Type B pancreatic cell (in vitro differentiated cells): Measurements from ENCODE around the gene NAV2. TPM values are rescaled to one million over a fixed set of nuclear protein-coding genes. Genes with fewer than 3 reads are reported as not detected.

Source experiments
- DNase-seq: peaks from one replicate; pipeline ENCODE4 v3.0.0; 2021; ENCODE audit warnings: mixed read lengths; ENCODE audit not compliant: unreplicated experiment; ENCODE audit errors: extremely low spot score
- H3K27ac Mint-ChIP-seq: 2 replicates; pipeline ENCODE4 v1.8.0; 2021; ENCODE audit warnings: mild to moderate bottlenecking, mixed read lengths
- H3K27me3 Mint-ChIP-seq: 2 replicates; pipeline ENCODE4 v1.8.0; 2021; ENCODE audit warnings: mixed read lengths
- H3K36me3 Mint-ChIP-seq: 2 replicates; pipeline ENCODE4 v1.8.0; 2021; ENCODE audit warnings: mixed read lengths
- H3K4me1 Mint-ChIP-seq: one replicate; pipeline ENCODE4 v1.8.0; 2021; ENCODE audit warnings: mixed read lengths; ENCODE audit not compliant: unreplicated experiment
- H3K4me3 Mint-ChIP-seq: 2 replicates; pipeline ENCODE4 v1.8.0; 2021; ENCODE audit warnings: mild to moderate bottlenecking, mixed read lengths
- H3K9me3 Mint-ChIP-seq: 2 replicates; pipeline ENCODE4 v1.8.0; 2021; ENCODE audit warnings: mixed read lengths
- total RNA-seq: library from RNA; stranded (reverse); gene quantifications from 2 replicates; pipeline ENCODE4 v1.2.1, GENCODE V29; 2021; ENCODE audit warnings: low replicate concordance
- TF ChIP-seq, protein P1 (sequence below): fragments of 200-600 bp; sonication (generic); conservative IDR thresholded peaks from 2 replicates; pipeline ENCODE4 v1.5.0; 2021; ENCODE audit warnings: antibody characterized with exemption, mild to moderate bottlenecking

Gene NAV2
- total RNA-seq, 1 donor from 2014 or later = 54.2 TPM

DNA sequence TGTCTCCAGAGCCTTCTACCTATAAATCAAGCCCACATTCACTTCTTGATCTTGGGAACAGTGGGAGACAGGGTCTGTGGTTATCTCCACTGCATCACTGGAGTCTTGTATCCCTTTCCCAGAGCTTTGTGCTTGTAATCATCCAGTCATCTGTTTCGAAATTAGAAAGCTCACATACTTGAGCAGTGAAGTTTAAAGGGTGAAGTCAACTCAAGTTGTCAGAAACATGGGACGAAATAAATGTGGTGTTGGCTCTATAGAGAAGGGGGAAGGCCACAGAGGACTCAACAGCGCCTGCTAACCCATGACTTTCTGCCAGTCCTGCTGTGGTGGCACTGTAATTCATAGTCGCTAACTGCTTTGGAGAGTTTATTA, 250.2 kb downstream of the NAV2 start:
- H3K27ac Mint-ChIP-seq = no peak overlapping the region
- TF ChIP-seq, protein P1, sequence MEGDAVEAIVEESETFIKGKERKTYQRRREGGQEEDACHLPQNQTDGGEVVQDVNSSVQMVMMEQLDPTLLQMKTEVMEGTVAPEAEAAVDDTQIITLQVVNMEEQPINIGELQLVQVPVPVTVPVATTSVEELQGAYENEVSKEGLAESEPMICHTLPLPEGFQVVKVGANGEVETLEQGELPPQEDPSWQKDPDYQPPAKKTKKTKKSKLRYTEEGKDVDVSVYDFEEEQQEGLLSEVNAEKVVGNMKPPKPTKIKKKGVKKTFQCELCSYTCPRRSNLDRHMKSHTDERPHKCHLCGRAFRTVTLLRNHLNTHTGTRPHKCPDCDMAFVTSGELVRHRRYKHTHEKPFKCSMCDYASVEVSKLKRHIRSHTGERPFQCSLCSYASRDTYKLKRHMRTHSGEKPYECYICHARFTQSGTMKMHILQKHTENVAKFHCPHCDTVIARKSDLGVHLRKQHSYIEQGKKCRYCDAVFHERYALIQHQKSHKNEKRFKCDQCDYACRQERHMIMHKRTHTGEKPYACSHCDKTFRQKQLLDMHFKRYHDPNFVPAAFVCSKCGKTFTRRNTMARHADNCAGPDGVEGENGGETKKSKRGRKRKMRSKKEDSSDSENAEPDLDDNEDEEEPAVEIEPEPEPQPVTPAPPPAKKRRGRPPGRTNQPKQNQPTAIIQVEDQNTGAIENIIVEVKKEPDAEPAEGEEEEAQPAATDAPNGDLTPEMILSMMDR = no peak
- H3K4me1 Mint-ChIP-seq = peaks cover 36% of the 10 kb centered on the region
- no peak overlapping the region for H3K4me3 Mint-ChIP-seq
- no peaks in the 10 kb centered on the region for H3K27me3 Mint-ChIP-seq
- no peaks in the 10 kb centered on the region for H3K9me3 Mint-ChIP-seq
- no peak for DNase-seq
- H3K36me3 Mint-ChIP-seq = peaks cover 9% of the 10 kb centered on the region

DNA sequence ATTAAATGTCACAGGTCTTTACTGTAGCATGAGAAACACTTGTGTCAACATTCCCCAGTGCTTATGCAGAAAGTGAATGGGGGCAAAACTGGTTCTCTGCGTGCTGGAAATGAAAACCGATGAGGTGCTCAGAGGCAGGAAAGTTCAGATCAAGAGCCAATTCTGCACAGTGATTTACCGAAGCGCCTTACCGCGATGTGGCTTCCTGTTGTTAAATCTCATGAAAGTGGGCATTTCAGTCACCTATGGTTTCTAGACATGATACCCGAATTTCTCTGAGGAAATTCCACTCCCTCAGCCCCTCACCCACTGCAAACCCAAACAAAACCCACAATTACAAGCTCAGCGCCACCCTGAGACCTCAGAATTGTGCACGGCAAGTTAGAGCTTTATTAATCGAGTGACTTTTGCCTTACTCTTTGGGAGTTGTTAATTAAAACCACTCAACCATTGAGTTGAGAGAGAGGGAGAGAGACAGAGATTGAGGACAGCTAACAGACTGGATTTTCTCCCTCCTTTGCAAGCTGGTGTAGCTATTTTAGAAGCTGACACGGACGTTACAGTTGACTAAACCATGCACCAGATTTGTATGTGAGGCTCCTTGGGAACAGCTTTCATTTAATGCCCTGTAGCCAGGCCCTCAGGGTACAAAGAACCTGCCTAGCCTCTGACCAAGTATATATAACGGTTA, 251.2 kb downstream of the NAV2 start:
- H3K36me3 Mint-ChIP-seq = peaks cover 7% of the 10 kb centered on the region
- H3K4me3 Mint-ChIP-seq = no peak overlapping the region
- H3K27me3 Mint-ChIP-seq = no peaks in the 10 kb centered on the region
- H3K4me1 Mint-ChIP-seq = peaks cover 36% of the 10 kb centered on the region
- H3K27ac Mint-ChIP-seq = no peak overlapping the region
- TF ChIP-seq, protein P1 = no peak
- H3K9me3 Mint-ChIP-seq = no peaks in the 10 kb centered on the region
- no peak for DNase-seq

DNA sequence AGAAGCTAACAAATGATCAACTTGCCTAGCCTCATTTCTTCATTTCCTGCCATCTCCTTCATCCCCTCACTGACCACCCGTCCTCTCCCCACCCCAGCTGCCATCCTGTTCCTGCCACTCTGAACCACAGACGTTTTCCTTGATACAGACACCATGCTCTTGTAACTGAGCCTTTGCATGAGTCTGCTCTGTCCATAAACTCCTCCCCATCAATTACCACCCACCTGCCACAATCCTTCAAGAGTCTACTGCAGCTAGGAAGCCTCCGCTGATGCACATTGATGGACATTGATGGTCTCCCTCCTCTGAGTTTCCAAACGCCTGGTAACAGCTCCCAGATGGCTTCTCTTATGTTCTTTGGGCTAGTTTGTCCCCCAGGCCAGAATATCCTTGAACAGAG, 253.8 kb downstream of the NAV2 start:
- no peak overlapping the region for H3K4me3 Mint-ChIP-seq
- TF ChIP-seq, protein P1 = no peak
- H3K27me3 Mint-ChIP-seq = no peaks in the 10 kb centered on the region
- H3K36me3 Mint-ChIP-seq = peaks cover 15% of the 10 kb centered on the region
- H3K9me3 Mint-ChIP-seq = no peaks in the 10 kb centered on the region
- no peak overlapping the region for H3K27ac Mint-ChIP-seq
- peaks cover 27% of the 10 kb centered on the region for H3K4me1 Mint-ChIP-seq
- DNase-seq = no peak

DNA sequence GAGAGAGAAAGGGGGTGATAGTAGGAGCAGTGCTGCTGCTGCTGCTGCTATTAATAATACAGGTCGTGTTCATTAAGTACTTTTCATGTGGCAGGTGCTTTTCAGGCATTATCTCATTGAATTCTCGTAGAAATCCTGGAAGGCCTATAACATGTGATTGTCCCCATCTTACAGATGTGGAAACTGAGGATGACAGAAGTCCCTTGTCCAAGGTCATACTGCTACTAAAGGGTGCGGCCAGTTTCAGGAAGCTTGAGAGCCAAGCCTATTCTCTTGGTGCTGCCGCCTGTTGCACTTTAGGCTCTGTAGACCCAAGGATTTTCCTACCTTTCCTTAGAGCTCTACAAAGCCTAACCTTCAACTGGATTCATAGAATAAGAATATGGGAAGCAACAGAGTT, 254.3 kb downstream of the NAV2 start:
- Mint-ChIP-seq H3K9me3 (no peaks in the 10 kb centered on the region), H3K36me3 (peaks cover 15% of the 10 kb centered on the region), H3K4me3 (no peak overlapping the region), H3K27ac (no peak overlapping the region), H3K27me3 (no peaks in the 10 kb centered on the region), H3K4me1 (peaks cover 27% of the 10 kb centered on the region)
- DNase-seq = no peak
- TF ChIP-seq, protein P1 = no peak

DNA sequence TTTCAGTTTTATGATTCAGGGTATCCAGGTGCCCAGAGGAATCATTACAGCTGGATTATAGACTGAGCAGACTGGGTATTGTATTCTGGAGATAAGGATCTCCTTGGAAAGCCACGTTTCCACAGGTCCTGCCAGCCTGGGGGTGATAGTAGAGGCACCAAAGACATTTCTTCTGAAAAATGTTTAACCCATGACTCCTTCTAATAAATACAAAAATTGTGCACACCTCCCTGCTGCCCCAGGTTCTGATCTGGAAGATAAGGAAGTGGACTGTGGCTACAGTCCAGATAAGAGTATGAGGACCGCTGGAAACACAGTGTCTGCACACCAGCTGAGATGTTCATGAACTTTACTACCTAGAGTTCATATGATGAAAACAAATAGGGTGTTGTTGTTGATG, 255.2 kb downstream of the NAV2 start:
- no peak overlapping the region for H3K4me3 Mint-ChIP-seq
- no peaks in the 10 kb centered on the region for H3K9me3 Mint-ChIP-seq
- DNase-seq = no peak
- no peak overlapping the region for H3K27ac Mint-ChIP-seq
- H3K36me3 Mint-ChIP-seq = peaks cover 15% of the 10 kb centered on the region
- H3K27me3 Mint-ChIP-seq = no peaks in the 10 kb centered on the region
- TF ChIP-seq, protein P1 = no peak
- peaks cover 29% of the 10 kb centered on the region for H3K4me1 Mint-ChIP-seq
